Fibroblast of the conjunctiva (primary cell): ENCODE measurements around the gene TSSC4.

Experiments
- DNase-seq: peaks from one replicate; pipeline ENCODE4 v3.0.0-alpha.2; 2010; ENCODE audit warnings: low read depth

The TSSC4 gene

DNA sequence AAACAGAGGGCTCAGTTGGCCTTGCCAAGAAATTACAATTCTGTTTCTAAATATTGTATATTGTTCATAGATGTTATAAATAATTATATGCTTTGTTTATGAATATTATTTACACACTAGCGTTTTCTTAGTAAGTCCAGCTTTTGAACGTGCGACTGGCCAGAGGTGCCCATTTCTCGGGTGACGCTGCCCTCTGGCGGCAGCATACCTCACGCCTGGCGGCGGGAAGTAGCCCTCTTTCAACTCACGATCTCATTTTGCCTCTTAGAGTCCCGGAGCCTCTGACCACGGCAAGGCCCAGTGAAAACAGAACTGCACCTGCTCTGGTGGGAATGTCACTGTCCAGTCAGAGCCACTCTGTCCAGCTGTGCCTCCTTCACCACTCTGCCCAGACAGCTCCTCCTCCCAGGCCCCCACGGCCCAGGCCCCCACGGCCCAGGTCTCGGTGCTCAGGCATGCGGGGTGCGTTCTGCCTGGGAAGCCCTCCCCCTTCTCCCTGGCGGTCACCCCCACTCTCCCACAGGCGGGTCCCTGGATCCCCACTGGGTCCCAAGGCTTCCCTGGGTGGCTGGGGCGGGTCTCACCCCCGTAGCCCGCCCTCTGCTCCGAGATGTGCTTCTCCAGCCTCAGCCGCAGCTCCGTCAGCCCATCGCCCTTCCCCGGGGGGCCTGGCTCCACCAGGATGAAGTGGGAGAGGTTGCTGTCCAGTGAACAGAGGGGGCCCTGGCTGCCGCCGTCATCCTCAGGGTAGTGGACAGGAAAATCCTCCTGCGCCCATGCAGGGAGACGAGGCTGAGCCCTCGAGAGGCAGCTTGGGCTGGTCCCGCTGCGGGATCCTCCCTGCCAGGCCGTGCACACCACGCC is 19.3 kb downstream of the TSSC4 start:
- peak; percentile 62 for DNase-seq

DNA sequence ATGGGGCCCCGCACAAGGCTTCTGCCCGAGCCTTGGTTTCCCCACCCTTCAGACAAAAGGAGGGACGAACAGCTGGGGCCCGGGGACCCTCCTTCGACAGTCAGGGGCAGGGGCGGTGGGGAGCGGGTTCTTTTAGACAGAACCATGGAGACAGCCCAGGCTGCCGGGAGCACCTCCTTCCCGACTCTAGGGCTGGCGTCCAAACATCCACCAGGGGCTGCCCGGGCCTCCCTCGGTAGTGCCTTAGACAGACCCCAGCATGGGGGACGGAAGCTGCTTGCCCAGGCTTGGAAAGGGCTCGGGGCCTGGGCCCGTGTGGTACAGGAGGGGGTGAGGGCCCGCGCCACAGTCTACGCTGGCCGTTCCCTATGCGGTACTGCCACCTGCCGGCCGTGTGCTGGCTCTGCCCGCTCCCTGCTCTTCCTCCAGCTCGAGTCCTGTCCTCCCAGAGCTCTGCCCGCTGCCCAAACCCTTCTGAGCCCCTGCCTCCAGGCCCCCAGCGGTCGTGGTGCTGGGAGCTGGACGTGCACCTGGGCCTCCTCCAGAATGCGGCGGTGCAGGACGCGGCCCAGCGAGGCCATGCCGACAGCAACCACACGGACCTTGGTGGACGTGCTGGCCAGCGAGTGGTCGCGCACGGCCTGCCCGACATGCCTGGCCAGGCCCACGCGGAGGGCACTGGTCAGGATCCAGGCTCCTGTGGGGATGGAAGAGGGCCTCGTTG is 20.1 kb downstream of the TSSC4 start:
- peak; percentile 59 for DNase-seq

- no peak for DNase-seq
Measured at GRCh38 chr11:2421226-2421994, 20.9 kb downstream of the TSSC4 start.

DNA sequence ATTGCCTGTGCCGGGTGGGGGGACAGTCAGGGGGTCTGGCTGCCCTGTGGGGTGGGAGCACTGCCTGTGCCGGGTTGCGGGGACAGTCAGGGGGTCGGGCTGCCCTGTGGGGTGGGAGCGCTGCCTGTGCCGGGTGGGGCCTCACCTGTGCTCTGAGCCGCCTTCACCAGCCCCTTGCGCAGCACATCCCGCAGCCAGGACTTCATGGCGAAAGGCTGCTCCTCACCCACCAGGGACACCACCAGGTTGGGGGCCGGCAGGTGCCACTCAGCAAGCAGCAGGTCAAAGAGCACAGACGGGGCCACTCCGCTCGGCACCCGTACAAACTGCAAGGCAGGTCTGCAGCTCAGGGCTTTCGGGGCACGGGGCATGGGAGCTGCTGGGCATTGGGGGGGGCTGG is 21.4 kb downstream of the TSSC4 start:
- DNase-seq, result no peak

- DNase-seq, result no peak
Measured at GRCh38 chr11:2422461-2423156, 22.1 kb downstream of the TSSC4 start.

DNA sequence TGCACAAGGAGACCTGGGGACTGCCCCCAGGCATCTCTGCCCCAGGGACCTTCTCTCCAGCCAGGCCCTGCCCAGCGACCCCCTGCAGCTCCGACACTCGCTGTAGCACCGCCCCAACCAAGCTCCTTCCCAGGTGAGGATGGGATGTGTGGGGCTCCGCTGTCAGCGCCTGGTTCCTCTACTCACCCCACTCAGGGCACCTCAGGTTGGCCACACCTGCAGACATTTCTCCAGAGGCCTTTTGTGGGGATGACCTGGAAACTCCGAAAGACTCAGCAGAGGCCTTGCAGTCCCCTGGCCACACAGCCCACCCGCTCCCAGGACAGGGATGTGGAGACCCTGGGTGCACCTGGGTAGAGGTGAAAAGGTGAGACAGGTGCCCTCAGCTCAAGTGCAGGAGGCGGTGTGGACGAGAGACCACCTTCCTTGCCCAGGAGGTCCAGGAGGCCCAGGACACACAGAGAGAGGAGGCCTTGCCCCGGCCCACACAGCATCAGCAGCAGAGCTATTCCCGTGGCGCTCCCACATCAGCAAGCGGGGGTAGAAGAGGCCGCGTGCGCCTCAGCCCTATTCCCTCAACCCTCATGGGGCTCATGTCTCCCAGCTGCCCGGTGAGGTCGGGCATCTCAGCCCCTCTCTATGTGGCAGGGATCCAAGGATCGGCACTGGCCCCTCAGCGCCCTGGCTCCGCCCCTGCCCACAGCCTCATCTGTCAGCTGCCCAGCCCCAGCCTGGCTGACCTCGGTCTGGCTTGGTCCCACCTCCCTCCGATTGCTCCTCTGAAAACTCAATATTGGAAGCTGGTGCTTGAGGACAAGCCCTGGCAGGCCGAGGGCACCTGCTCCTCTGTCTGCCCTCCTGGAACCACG is 22.8 kb downstream of the TSSC4 start:
- no peak for DNase-seq

DNA sequence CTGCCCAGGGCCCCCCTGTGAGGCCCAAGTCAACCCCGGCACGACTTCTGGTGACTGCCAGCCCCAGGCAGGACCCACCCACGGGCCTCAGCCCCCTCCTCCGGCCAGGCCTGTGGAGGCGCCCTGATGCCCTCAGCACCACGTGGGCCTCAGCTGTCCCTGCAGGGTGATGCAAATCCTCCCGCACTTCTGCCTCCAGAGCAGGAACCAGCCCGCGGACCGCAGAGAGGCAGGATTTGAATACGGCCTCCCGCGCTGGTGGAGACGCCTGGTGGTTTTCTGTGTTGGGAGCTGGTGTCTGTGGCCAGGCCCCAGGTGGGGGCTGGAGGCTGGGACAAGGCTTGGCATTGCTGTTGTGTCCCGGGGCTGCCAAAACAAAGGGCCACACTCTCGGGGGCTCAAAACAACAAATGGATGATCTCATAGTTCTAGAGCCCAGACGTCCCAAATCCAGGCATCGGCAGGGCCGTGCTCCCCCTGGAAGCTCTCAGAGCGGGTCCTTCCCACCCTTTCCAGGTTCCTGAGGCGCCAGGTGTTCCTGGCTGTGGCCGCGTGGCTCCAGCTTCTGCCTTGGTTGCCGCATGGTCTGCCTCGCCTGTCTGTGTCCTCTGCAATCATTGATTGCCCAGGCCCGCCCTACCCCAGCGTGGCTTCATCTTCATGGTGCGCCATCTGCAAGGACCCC is 24.4 kb downstream of the TSSC4 start:
- no peak for DNase-seq

GRCh38 chr11:2425506-2425905 is 25.0 kb downstream of the TSSC4 start:
- no peak for DNase-seq

- no peak for DNase-seq
Measured at GRCh38 chr11:2426221-2426620, 25.7 kb downstream of the TSSC4 start.

DNA sequence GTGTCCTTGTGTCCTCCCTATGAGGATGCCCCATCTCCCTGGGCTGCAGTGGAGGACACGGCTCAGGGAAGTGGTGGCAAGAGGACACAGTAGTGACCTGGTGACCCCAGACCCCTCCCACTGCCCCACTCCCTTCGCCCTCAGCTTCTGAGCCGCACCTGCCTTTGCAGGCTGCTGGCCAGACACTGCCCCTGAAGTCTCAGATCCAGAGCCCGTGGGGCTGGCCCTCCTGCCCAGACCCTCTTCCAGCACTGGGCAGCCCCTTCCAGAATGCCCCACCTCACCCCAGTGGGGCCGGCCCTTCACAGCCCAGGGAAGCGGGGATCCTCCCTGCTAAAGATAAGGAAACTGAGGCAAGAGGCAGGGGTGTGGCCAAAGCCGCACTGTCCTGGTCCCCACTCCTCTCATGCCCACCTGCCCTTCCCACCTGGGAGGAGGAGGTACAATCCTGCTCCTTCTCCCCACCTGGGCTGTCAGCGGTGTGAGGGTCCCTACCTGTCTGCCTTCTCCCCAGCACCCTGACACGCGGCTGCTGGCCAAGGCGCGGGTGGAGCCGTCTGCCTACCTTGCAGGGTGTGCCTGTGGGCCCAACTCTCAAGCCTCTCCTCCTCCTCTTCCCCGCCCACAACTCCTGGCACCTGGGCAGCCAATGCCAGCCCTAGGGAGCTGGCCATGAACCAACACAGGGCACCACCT is 26.4 kb downstream of the TSSC4 start:
- DNase-seq, result no peak

DNA sequence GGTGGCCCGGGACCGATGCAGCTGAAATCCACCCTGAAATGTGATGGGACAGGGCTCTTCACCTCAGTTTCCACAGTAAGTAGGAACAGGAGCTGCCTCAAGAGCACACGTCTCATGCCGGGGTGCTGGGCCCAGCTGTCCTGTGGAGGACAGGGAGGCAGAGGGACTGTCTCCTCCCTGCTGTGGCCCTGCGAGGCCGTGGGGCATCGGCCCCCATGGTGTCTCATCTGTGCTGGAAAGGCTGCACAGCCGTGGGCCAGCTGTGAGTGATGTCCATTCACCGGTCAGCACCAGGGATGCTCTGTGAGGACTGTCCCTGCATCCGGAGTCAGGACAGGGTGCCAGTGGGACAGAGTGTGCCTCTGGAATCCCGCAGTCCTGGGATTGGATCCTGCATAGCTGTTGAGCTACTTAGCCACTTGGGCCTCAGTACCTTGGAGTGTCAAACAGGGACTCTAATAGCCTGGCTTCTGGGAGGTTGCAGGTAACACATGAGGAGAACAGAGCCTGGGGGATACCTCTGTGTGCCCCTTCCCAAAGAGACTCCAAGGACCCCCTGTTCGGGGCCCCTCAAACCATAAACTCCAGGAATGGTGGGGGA is 27.3 kb downstream of the TSSC4 start:
- no peak for DNase-seq

DNA sequence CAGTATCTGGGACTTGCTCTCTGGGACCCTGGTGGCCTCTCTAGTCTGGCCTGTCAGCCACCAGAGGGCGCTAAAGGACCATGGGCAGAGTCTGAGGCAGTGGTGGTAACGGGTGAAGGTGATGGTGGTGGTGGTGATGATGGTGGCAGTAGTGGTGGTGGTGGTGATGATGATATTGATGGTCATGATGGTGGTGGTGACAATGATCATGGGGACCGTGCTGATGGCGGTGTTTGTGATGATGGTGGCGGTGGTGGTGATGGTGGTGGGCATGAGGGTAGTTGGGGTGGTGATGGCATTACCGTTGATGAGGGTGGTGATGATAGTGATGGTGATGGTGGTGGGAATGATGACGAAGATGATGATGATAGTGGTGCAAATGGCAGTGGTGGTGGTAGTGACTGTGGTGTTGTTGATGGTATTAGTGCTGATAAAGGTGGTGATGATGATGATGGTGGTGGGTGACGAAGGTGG is 27.8 kb downstream of the TSSC4 start:
- DNase-seq, result peak; percentile 4

- no peak for DNase-seq
Measured at GRCh38 chr11:2431395-2431794, 30.8 kb downstream of the TSSC4 start.

DNA sequence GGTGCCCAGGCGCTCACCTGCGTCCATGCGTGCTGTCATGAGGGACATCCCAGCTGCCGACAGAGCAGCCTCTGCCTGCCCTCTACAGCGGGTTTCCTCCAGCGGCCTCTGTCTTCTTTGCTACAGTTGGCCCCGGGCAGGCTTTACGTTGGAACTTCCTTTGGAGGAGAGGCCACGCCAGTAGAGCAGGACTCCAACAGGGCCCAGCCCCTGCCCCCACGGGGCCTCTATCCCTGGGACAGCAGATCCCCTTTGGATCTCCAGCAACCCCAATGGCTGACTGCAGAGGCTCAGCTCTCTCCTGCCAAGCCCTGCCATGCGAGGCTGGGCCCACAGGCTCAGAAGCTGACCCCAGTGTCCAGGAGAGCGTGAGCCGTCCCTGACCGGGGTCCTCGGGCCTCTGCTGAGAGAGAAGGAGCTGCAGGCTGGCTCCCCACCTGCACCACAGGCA is 31.6 kb downstream of the TSSC4 start:
- no peak for DNase-seq

DNA sequence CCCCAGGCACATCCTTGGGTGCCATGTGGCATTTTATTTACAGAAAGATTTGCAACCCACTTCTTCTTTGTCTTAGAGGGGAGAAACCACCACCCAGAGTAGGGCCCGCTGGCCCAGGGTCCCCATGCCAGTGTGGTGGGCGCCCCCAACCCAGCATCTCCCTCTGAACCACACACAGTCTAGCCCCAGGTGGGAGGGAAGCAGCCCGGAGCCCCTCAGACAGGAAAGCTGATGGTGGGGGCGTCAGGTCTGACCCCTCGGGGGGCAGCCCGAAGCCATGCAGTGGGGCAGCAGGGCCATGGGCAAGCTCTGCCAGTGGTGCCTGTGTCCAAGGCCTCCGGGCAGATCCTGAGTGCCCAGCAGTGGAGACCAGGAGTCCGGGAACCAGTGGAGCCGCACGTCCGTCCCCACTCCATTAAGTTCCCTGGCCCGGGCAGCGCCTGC is 32.1 kb downstream of the TSSC4 start:
- DNase-seq, result no peak

DNA sequence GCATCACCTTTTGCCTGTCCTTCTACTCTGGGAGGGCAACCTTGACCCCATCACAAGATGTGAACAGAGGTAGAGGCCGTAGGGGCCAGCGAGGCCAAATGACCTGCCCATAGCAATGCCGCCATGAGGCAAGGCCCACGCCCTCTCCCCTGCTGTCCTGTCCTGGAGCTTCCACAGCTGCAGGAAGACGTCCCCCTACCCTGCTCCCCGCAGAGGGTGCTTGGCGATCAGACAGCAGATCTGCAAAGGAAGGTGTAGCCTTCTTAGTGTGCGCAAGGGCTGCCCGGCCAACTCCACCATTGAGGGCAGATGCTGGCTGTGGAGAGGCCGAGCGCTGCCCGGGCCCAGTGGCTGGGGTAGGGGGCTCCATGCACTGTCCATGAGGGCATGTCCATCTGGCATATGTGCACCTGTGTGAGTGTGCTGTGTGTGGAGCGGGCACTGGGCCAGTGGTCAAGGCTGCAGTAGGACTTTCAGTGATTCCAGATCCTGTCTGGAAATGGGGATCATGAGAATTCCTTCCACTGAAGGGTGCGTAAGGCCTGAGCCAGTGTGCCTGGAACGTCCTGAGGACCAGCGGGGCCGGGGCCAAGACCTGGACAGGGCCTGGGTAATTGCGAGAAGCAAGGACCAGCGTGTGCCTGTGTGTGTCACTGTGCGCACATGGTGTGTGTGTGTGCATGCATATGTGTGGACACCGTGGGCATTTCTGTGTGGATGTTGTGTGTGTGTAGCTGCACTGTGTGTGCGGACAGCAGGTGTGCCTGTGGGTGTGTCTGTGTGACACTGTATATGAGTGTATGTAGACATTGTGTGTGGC is 32.8 kb downstream of the TSSC4 start:
- no peak for DNase-seq

DNA sequence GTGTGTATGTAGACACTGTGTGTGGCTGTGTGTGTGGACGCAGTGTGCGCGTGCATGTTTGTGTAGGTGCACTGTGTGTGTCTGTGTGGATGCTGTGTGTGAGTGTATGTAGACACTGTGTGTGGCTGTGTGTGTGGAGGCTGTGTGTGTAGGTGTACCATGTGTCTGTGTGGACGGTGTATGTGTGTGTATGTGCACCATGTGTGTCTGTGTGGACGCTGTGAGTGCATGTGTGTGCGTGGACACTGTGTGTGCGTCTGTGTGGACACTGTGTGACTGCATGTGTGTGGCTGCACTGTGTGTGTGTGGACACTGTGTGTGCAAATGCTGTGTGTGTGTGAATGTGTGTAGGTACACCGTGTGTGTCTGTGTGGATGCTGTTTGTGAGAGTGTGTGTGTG is 33.5 kb downstream of the TSSC4 start:
- no peak for DNase-seq
